IPS DF 4.7 (cell line): Measurements from ENCODE around the gene NFAM1.

ENCODE experiments used
- DNase-seq: peaks from one replicate; pipeline ENCODE4 v3.0.0-alpha.2; 2013; ENCODE audit warnings: low spot score; ENCODE audit errors: extremely low read depth

Gene NFAM1

GRCh38 chr22:42335839-42336378, 96.3 kb downstream of the NFAM1 start:
- no peak for DNase-seq

GRCh38 chr22:42334875-42335512, 97.2 kb downstream of the NFAM1 start:
- DNase-seq, result no peak

GRCh38 chr22:42333544-42333943, 98.7 kb downstream of the NFAM1 start:
- no peak for DNase-seq

- DNase-seq, result no peak
These were observed 100.1 kb downstream of the NFAM1 start for GRCh38 chr22:42332089-42332488.

GRCh38 chr22:42331014-42331413, 101.2 kb downstream of the NFAM1 start:
- DNase-seq, result no peak
